Transverse colon (tissue), 4 donors: ENCODE results near the gene CLEC3B.

Experiments used
- EP300 ChIP-seq: sonication (generic); formaldehyde crosslinking; IDR thresholded peaks from one replicate; pipeline ENCODE4 v1.6.1; 2017; ENCODE audit warnings: antibody characterized with exemption, low read depth
- POLR2A ChIP-seq: fragments of 450-650 bp; IDR thresholded peaks from one replicate; pipeline ENCODE4 v1.6.1; 2016; ENCODE audit warnings: antibody characterized with exemption, mild to moderate bottlenecking, moderate library complexity
- POLR2AphosphoS5 ChIP-seq, 3 donors: sonication (generic); formaldehyde crosslinking; IDR thresholded peaks; one replicate each; pipeline ENCODE4 v1.6.1; 2016; ENCODE audit warnings: antibody characterized with exemption in 3 of 3
- TF ChIP-seq, protein P1 (sequence below), 5 experiments: fragments of 200-600 bp in 3 of 5; fragments of 450-650 bp in 2 of 5; sonication (generic) in 3 of 5; IDR thresholded peaks; 1 replicate in 2 of 5; 2 replicates in 3 of 5; pipeline ENCODE4 v1.5.1; 2016 to 2017; ENCODE audit warnings: antibody characterized with exemption in 5 of 5, inconsistent platforms in 3 of 5, mild to moderate bottlenecking in 2 of 5, moderate library complexity in 1 of 5

DNA sequence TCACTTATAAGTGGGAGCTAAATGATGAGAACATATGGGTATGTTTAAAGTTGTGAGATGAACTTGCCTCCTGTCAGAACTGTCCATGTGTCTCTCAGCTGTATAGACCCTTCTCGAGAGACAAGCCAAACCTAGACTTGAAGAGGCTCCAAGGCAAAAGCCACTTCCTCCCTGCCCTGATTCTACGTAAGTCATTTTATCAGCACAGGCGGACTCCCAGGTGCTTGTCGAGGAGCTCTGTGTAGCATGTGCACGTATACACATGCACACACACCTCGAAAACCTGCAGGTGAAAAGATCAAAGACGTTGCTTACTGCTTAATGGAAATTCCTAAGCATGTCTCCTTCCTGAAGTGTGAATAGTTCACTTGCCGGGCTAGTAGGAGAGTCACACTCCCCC, 5.6 kb upstream of the CLEC3B start:
- TF ChIP-seq, protein P1, sequence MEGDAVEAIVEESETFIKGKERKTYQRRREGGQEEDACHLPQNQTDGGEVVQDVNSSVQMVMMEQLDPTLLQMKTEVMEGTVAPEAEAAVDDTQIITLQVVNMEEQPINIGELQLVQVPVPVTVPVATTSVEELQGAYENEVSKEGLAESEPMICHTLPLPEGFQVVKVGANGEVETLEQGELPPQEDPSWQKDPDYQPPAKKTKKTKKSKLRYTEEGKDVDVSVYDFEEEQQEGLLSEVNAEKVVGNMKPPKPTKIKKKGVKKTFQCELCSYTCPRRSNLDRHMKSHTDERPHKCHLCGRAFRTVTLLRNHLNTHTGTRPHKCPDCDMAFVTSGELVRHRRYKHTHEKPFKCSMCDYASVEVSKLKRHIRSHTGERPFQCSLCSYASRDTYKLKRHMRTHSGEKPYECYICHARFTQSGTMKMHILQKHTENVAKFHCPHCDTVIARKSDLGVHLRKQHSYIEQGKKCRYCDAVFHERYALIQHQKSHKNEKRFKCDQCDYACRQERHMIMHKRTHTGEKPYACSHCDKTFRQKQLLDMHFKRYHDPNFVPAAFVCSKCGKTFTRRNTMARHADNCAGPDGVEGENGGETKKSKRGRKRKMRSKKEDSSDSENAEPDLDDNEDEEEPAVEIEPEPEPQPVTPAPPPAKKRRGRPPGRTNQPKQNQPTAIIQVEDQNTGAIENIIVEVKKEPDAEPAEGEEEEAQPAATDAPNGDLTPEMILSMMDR (IDR thresholded peaks at IDR 0.05) = no peak
- no peak for TF ChIP-seq POLR2A
- TF ChIP-seq EP300 = no peak
- no peak for TF ChIP-seq POLR2AphosphoS5 (IDR thresholded peaks at IDR 0.05)
